Common myeloid progenitor, CD34-positive (primary cell): ENCODE results near the gene HTRA3.

Experiments
- CTCF ChIA-PET: fragments of 350-600 bp; sonication (Branson Sonifier 250); formaldehyde crosslinking; loops from one replicate; lab custom pipeline; 2021; ENCODE audit warnings: antibody characterized with exemption; lab: Charles Lee
- POLR2A ChIA-PET: fragments of 350-600 bp; sonication (Branson Sonifier 250); formaldehyde crosslinking; loops from one replicate; lab custom pipeline; 2021; ENCODE audit warnings: antibody characterized with exemption; lab: Charles Lee
- DNase-seq, 3 donors: peaks; one replicate each; pipeline versions ENCODE4 v3.0.0 to v3.0.0-alpha.2; 2013
- H3K27ac ChIP-seq, 2 experiments: 1 replicate in 1 of 2; 2 replicates in 1 of 2; pipeline ENCODE4 v1.7.0; 2013; ENCODE audit warnings: inconsistent platforms in 2 of 2, low read length in 2 of 2, mild to moderate bottlenecking in 2 of 2, low read depth in 1 of 2, moderate library complexity in 1 of 2; ENCODE audit not compliant: severe bottlenecking in 2 of 2, insufficient read depth in 1 of 2, poor library complexity in 1 of 2
- H3K27me3 ChIP-seq, 5 experiments: replicated peaks in 2 of 5; 1 replicate in 3 of 5; 2 replicates in 2 of 5; pipeline versions ENCODE4 v1.6.1 to v1.7.0; 2013; ENCODE audit warnings: low read length in 4 of 5, mild to moderate bottlenecking in 2 of 5, moderate library complexity in 2 of 5, inconsistent platforms in 1 of 5; ENCODE audit not compliant: insufficient read depth in 5 of 5, control insufficient read depth in 4 of 5
- H3K36me3 ChIP-seq, 4 experiments: 1 replicate in 2 of 4; 2 replicates in 2 of 4; pipeline versions ENCODE4 v1.6.1 to v1.7.0; 2013; ENCODE audit warnings: low read length in 3 of 4, control low read depth in 1 of 4, mild to moderate bottlenecking in 1 of 4; ENCODE audit not compliant: control insufficient read depth in 4 of 4, insufficient read depth in 4 of 4
- H3K4me1 ChIP-seq, 4 experiments: 1 replicate in 3 of 4; 2 replicates in 1 of 4; pipeline versions ENCODE4 v1.6.1 to v1.7.1; 2013; ENCODE audit warnings: low read length in 3 of 4, mild to moderate bottlenecking in 3 of 4, control low read depth in 1 of 4, inconsistent platforms in 1 of 4, moderate library complexity in 1 of 4; ENCODE audit not compliant: control insufficient read depth in 4 of 4, insufficient read depth in 4 of 4; ENCODE audit errors: control extremely low read depth in 1 of 4
- H3K4me3 ChIP-seq, 7 experiments: 1 replicate in 4 of 7; 2 replicates in 3 of 7; pipeline versions ENCODE4 v1.5.1 to v1.7.0; 2013; ENCODE audit warnings: mild to moderate bottlenecking in 7 of 7, low read length in 6 of 7, moderate library complexity in 6 of 7, inconsistent platforms in 2 of 7, low read depth in 2 of 7, control low read depth in 1 of 7; ENCODE audit not compliant: insufficient read depth in 4 of 7, control insufficient read depth in 1 of 7; ENCODE audit errors: extremely low read depth in 1 of 7
- H3K9me3 ChIP-seq, 5 experiments: 1 replicate in 4 of 5; 2 replicates in 1 of 5; pipeline versions ENCODE4 v1.6.1 to v1.7.1; 2013; ENCODE audit warnings: low read length in 4 of 5, mild to moderate bottlenecking in 2 of 5, inconsistent platforms in 1 of 5, low read depth in 1 of 5, moderate library complexity in 1 of 5; ENCODE audit not compliant: control insufficient read depth in 4 of 5, insufficient read depth in 2 of 5; ENCODE audit errors: control extremely low read depth in 1 of 5
- WGBS: methylation state at CpG from one replicate; pipeline ENCODE4 v1.1.5; 2013; ENCODE audit not compliant: insufficient coverage; 5-methylcytosine and 5-hydroxymethylcytosine counted together

Gene HTRA3

GRCh38 chr4:8260656-8261111 is 8.9 kb upstream of the HTRA3 start:
- Histone ChIP-seq H3K4me3 (no peak overlapping the region), H3K27me3 (no peaks in the 10 kb centered on the region), H3K4me1 (peaks cover 0 to 58% (median 52%) of the 10 kb centered on the region in 4 experiments), H3K36me3 (no peaks in the 10 kb centered on the region), H3K9me3 (no peaks in the 10 kb centered on the region), H3K27ac (no peak overlapping the region)
- DNase-seq: peak in 1 of 3 donors; percentile 34
- 67% methylated on average over 10 of the region's 13 CpGs for WGBS
- POLR2A ChIA-PET: no interaction called here
- CTCF ChIA-PET: interaction anchor here (1.3 to 2.4 kb wide), 3 partner anchors 11 to 148 kb away, joined by 3 to 9 read pairs (median 5); no protein-coding TSS in a partner anchor

- DNase-seq: peak; percentile 73 to 94 (median 94)
- Histone ChIP-seq H3K36me3 (no peaks in the 10 kb centered on the region), H3K9me3 (no peaks in the 10 kb centered on the region), H3K4me3 (peak overlapping the region in 1 of 7 experiments; percentile 13), H3K27ac (no peak overlapping the region), H3K27me3 (no peaks in the 10 kb centered on the region), H3K4me1 (peaks cover 0 to 59% (median 53%) of the 10 kb centered on the region in 4 experiments)
- CTCF ChIA-PET: interaction anchor here (0.8 to 2.4 kb wide), 7 partner anchors 9 to 147 kb away, joined by 3 to 9 read pairs (median 3); no protein-coding TSS in a partner anchor
- POLR2A ChIA-PET: interaction anchor here (1.3 kb wide), 1 partner anchor 11 kb away, joined by 3 read pairs; no protein-coding TSS in a partner anchor
- WGBS: 35% methylated on average over 21 of the region's 25 CpGs
Measured at GRCh38 chr4:8261851-8262535, 7.6 kb upstream of the HTRA3 start.

GRCh38 chr4:8262637-8263322 is 6.8 kb upstream of the HTRA3 start:
- DNase-seq: no peak
- no peaks in the 10 kb centered on the region for H3K36me3 ChIP-seq
- H3K4me1 ChIP-seq: peaks cover 0 to 63% (median 57%) of the 10 kb centered on the region in 4 experiments
- H3K4me3 ChIP-seq: no peak overlapping the region
- no peaks in the 10 kb centered on the region for H3K9me3 ChIP-seq
- H3K27ac ChIP-seq: no peak overlapping the region
- H3K27me3 ChIP-seq: no peaks in the 10 kb centered on the region
- CTCF ChIA-PET: interaction anchor here (1.1 to 2.4 kb wide), 3 partner anchors 25 to 146 kb away, joined by 3 to 9 read pairs (median 4); no protein-coding TSS in a partner anchor
- WGBS: 89% methylated on average over 21 of the region's 23 CpGs
- POLR2A ChIA-PET: interaction anchor here (1.3 kb wide), 1 partner anchor 10 kb away, joined by 3 read pairs; no protein-coding TSS in a partner anchor

- Histone ChIP-seq H3K36me3 (no peaks in the 10 kb centered on the region), H3K4me1 (peaks cover 0 to 57% (median 51%) of the 10 kb centered on the region in 4 experiments), H3K27me3 (no peaks in the 10 kb centered on the region), H3K9me3 (no peaks in the 10 kb centered on the region), H3K27ac (no peak overlapping the region), H3K4me3 (no peak overlapping the region)
- POLR2A ChIA-PET: no interaction called here
- no peak for DNase-seq
- CTCF ChIA-PET: no interaction called here
- 90% methylated on average over 5 of the region's 10 CpGs for WGBS
Measured at GRCh38 chr4:8263397-8263796, 6.2 kb upstream of the HTRA3 start.

GRCh38 chr4:8264106-8264505 is 5.4 kb upstream of the HTRA3 start:
- ChIA-PET CTCF (interaction anchor here (1.3 to 4.6 kb wide), 4 partner anchors 14 to 145 kb away, joined by 3 to 52 read pairs (median 16); no protein-coding TSS in a partner anchor), POLR2A (no interaction called here)
- H3K36me3 ChIP-seq: no peaks in the 10 kb centered on the region
- 95% methylated on average over 12 of the region's 14 CpGs for WGBS
- no peak overlapping the region for H3K4me3 ChIP-seq
- no peaks in the 10 kb centered on the region for H3K9me3 ChIP-seq
- H3K4me1 ChIP-seq: peaks cover 0 to 56% (median 47%) of the 10 kb centered on the region in 4 experiments
- no peaks in the 10 kb centered on the region for H3K27me3 ChIP-seq
- no peak for DNase-seq
- no peak overlapping the region for H3K27ac ChIP-seq

GRCh38 chr4:8265171-8265929 is 4.2 kb upstream of the HTRA3 start:
- Histone ChIP-seq H3K4me3 (no peak overlapping the region), H3K9me3 (no peaks in the 10 kb centered on the region), H3K36me3 (no peaks in the 10 kb centered on the region), H3K27ac (no peak overlapping the region), H3K4me1 (peaks cover 0 to 56% (median 50%) of the 10 kb centered on the region in 4 experiments), H3K27me3 (peaks cover 0 to 7% (median under 1%) of the 10 kb centered on the region in 5 experiments)
- no peak for DNase-seq
- CTCF ChIA-PET: interaction anchor here (1.0 to 4.6 kb wide), 13 partner anchors 12 to 144 kb away, joined by 3 to 52 read pairs (median 8); no protein-coding TSS in a partner anchor
- 85% methylated on average over 14 of the region's 20 CpGs for WGBS
- POLR2A ChIA-PET: no interaction called here
